ENCODE data around the gene ATRN.

Gene ATRN

GRCh38 chr20:3670945-3671344, 200.1 kb downstream of the ATRN start:
- DNase-seq (ENCODE audit: low read depth, low spot score): no peak
- H3K36me3 ChIP-seq (ENCODE audit: insufficient read depth, insufficient read length, low read length): peaks cover 37% of the 10 kb centered on the region
- no peaks in the 10 kb centered on the region for H3K9me3 ChIP-seq (ENCODE audit: insufficient read depth, low read length)
- H3K4me3 ChIP-seq (ENCODE audit: insufficient read length, low read depth): no peak overlapping the region
- H3K4me1 ChIP-seq (ENCODE audit: insufficient read depth, insufficient read length): peaks cover 12% of the 10 kb centered on the region
- H3K9ac ChIP-seq (ENCODE audit: insufficient read length, low read depth): no peak overlapping the region
- H3K27me3 ChIP-seq (ENCODE audit: insufficient read depth, insufficient read length): no peaks in the 10 kb centered on the region
- TF ChIP-seq ZNF274 (IDR thresholded peaks at IDR 0.05; ENCODE audit: low read depth, low read length): no peak

GRCh38 chr20:3671986-3672546, 201.2 kb downstream of the ATRN start:
- peaks cover 40% of the 10 kb centered on the region for H3K36me3 ChIP-seq (ENCODE audit: insufficient read depth, insufficient read length, low read length)
- no peak for TF ChIP-seq SUZ12 (IDR thresholded peaks at IDR 0.05; ENCODE audit: extremely low read depth, insufficient read depth, insufficient read length)
- TF ChIP-seq ZNF274 (IDR thresholded peaks at IDR 0.05; ENCODE audit: low read depth, low read length): no peak
- TF ChIP-seq YY1 (IDR thresholded peaks at IDR 0.05; ENCODE audit: insufficient read depth, insufficient read length): no peak
- DNase-seq (ENCODE audit: low read depth, low spot score): no peak
- no peaks in the 10 kb centered on the region for H3K9me3 ChIP-seq (ENCODE audit: insufficient read depth, low read length)
- no peak overlapping the region for H3K4me3 ChIP-seq (ENCODE audit: insufficient read length, low read depth)
- no peaks in the 10 kb centered on the region for H3K27me3 ChIP-seq (ENCODE audit: insufficient read depth, insufficient read length)
- H3K9ac ChIP-seq (ENCODE audit: insufficient read length, low read depth): no peak overlapping the region
- H3K4me1 ChIP-seq (ENCODE audit: insufficient read depth, insufficient read length): peaks cover 15% of the 10 kb centered on the region

GRCh38 chr20:3672547-3673171, 201.8 kb downstream of the ATRN start:
- TF ChIP-seq ZNF274 (IDR thresholded peaks at IDR 0.05; ENCODE audit: low read depth, low read length) (no peak), SUZ12 (IDR thresholded peaks at IDR 0.05; ENCODE audit: extremely low read depth, insufficient read depth, insufficient read length) (no peak), YY1 (IDR thresholded peaks at IDR 0.05; ENCODE audit: insufficient read depth, insufficient read length) (no peak)
- Histone ChIP-seq H3K9ac (ENCODE audit: insufficient read length, low read depth) (no peak overlapping the region), H3K4me1 (ENCODE audit: insufficient read depth, insufficient read length) (peaks cover 11% of the 10 kb centered on the region), H3K4me3 (ENCODE audit: insufficient read length, low read depth) (no peak overlapping the region), H3K36me3 (ENCODE audit: insufficient read depth, insufficient read length, low read length) (peaks cover 43% of the 10 kb centered on the region), H3K27me3 (ENCODE audit: insufficient read depth, insufficient read length) (no peaks in the 10 kb centered on the region), H3K9me3 (ENCODE audit: insufficient read depth, low read length) (no peaks in the 10 kb centered on the region)
- no peak for DNase-seq (ENCODE audit: low read depth, low spot score)

- no peak overlapping the region for H3K9ac ChIP-seq (ENCODE audit: insufficient read length, low read depth)
- DNase-seq (ENCODE audit: low read depth, low spot score): no peak
- H3K4me3 ChIP-seq (ENCODE audit: insufficient read length, low read depth): no peak overlapping the region
- no peaks in the 10 kb centered on the region for H3K27me3 ChIP-seq (ENCODE audit: insufficient read depth, insufficient read length)
- TF ChIP-seq SUZ12 (IDR thresholded peaks at IDR 0.05; ENCODE audit: extremely low read depth, insufficient read depth, insufficient read length) (no peak), ZNF274 (IDR thresholded peaks at IDR 0.05; ENCODE audit: low read depth, low read length) (no peak), YY1 (IDR thresholded peaks at IDR 0.05; ENCODE audit: insufficient read depth, insufficient read length) (no peak)
- H3K9me3 ChIP-seq (ENCODE audit: insufficient read depth, low read length): no peaks in the 10 kb centered on the region
- H3K36me3 ChIP-seq (ENCODE audit: insufficient read depth, insufficient read length, low read length): peaks cover 42% of the 10 kb centered on the region
- H3K4me1 ChIP-seq (ENCODE audit: insufficient read depth, insufficient read length): peaks cover 15% of the 10 kb centered on the region
These were observed 202.6 kb downstream of the ATRN start for GRCh38 chr20:3673221-3674070.

GRCh38 chr20:3674447-3674846, 203.6 kb downstream of the ATRN start:
- Histone ChIP-seq H3K9me3 (ENCODE audit: insufficient read depth, low read length) (no peaks in the 10 kb centered on the region), H3K27me3 (ENCODE audit: insufficient read depth, insufficient read length) (no peaks in the 10 kb centered on the region), H3K9ac (ENCODE audit: insufficient read length, low read depth) (no peak overlapping the region), H3K36me3 (ENCODE audit: insufficient read depth, insufficient read length, low read length) (peaks cover 46% of the 10 kb centered on the region), H3K4me1 (ENCODE audit: insufficient read depth, insufficient read length) (peaks cover 17% of the 10 kb centered on the region), H3K4me3 (ENCODE audit: insufficient read length, low read depth) (no peak overlapping the region)
- no peak for DNase-seq (ENCODE audit: low read depth, low spot score)
- TF ChIP-seq YY1 (IDR thresholded peaks at IDR 0.05; ENCODE audit: insufficient read depth, insufficient read length) (no peak), SUZ12 (IDR thresholded peaks at IDR 0.05; ENCODE audit: extremely low read depth, insufficient read depth, insufficient read length) (no peak), ZNF274 (IDR thresholded peaks at IDR 0.05; ENCODE audit: low read depth, low read length) (no peak)

GRCh38 chr20:3674995-3675900, 204.4 kb downstream of the ATRN start:
- no peak overlapping the region for H3K9ac ChIP-seq (ENCODE audit: insufficient read length, low read depth)
- no peaks in the 10 kb centered on the region for H3K9me3 ChIP-seq (ENCODE audit: insufficient read depth, low read length)
- peaks cover 43% of the 10 kb centered on the region for H3K36me3 ChIP-seq (ENCODE audit: insufficient read depth, insufficient read length, low read length)
- H3K4me1 ChIP-seq (ENCODE audit: insufficient read depth, insufficient read length): peaks cover 24% of the 10 kb centered on the region
- TF ChIP-seq SUZ12 (IDR thresholded peaks at IDR 0.05; ENCODE audit: extremely low read depth, insufficient read depth, insufficient read length) (no peak), ZNF274 (IDR thresholded peaks at IDR 0.05; ENCODE audit: low read depth, low read length) (no peak), YY1 (IDR thresholded peaks at IDR 0.05; ENCODE audit: insufficient read depth, insufficient read length) (no peak)
- DNase-seq (ENCODE audit: low read depth, low spot score): no peak
- H3K27me3 ChIP-seq (ENCODE audit: insufficient read depth, insufficient read length): no peaks in the 10 kb centered on the region
- no peak overlapping the region for H3K4me3 ChIP-seq (ENCODE audit: insufficient read length, low read depth)
